Measurements from ENCODE around the gene PKP4.
"Not testable (repeated sequence)": the region's sequence is repeated elsewhere in the genome, so short reads cannot be mapped to it uniquely, and the experiment has no call there.

PKP4 gene, protein sequence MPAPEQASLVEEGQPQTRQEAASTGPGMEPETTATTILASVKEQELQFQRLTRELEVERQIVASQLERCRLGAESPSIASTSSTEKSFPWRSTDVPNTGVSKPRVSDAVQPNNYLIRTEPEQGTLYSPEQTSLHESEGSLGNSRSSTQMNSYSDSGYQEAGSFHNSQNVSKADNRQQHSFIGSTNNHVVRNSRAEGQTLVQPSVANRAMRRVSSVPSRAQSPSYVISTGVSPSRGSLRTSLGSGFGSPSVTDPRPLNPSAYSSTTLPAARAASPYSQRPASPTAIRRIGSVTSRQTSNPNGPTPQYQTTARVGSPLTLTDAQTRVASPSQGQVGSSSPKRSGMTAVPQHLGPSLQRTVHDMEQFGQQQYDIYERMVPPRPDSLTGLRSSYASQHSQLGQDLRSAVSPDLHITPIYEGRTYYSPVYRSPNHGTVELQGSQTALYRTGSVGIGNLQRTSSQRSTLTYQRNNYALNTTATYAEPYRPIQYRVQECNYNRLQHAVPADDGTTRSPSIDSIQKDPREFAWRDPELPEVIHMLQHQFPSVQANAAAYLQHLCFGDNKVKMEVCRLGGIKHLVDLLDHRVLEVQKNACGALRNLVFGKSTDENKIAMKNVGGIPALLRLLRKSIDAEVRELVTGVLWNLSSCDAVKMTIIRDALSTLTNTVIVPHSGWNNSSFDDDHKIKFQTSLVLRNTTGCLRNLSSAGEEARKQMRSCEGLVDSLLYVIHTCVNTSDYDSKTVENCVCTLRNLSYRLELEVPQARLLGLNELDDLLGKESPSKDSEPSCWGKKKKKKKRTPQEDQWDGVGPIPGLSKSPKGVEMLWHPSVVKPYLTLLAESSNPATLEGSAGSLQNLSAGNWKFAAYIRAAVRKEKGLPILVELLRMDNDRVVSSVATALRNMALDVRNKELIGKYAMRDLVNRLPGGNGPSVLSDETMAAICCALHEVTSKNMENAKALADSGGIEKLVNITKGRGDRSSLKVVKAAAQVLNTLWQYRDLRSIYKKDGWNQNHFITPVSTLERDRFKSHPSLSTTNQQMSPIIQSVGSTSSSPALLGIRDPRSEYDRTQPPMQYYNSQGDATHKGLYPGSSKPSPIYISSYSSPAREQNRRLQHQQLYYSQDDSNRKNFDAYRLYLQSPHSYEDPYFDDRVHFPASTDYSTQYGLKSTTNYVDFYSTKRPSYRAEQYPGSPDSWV

DNA sequence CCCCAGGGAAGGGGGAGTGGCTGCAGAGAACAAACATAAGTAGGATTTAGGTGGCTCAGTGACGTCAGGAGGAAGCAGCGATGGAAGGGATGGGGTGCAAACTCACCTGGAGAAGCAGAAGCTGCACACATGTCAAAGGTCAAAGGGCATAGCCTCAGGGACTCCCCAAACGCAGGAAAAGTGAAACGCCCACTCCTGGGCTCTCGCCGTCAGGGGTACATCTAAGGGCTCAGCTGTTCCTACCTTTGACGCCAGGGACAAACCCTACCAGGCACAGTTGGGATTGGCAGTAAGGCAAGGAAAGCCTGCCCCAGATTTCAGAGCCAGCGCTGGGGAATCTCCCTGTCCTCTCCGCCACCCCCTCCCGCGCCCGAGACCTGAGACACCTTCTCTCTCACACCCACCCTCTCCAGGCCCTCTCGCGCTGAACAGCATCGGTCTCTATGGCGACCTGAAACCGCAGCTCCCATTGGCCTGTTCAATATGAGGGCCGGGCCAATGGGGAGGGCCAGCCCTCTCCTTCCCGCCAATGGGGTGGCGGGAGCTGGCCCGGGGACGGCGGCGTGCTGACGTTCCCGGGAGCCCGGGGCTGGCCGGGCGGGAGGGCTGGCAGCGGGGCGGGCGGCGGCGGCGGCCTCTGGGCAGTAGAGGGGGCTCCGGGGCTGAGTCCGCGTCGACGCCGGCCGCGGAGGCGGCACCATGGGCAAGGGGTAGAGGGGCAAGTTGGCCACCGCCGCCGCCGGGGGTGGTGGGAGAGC lies at the start of gene PKP4, which contains the start of gene CCDC148:
PKP4 (plus strand) TSS at position 644 of the 758 bp plus-strand sequence. CDS start 76,233 bp downstream, outside the sequence.
CCDC148 (minus strand) TSS at position 445 of the 758 bp plus-strand sequence; CDS start at position 131, 314 bp downstream.
- DNase-seq: peak; percentile 73 to 81

- DNase-seq: no peak
Observed at GRCh38 chr2:158407031-158407430, 49.7 kb upstream of the PKP4 start.

DNA sequence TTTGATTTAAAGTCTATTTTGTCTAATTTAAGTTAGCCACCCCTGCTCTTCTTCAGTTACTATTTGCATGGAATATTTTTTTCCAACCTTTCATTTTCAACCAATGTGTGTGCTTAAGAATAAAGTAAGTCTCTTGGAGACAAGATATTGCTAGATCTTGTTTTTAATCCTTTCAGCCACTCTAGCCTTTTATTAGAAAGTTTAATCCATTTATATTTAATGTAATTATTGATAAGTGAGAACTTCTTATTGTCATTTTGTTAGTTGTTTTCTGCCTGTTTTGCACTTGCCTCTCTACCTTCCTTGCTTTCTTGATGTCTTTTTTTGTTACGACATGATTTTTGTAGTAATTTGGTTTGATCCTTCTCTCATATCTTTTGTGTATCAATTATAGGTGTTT lies 46.6 kb upstream of the PKP4 start:
- no peak for DNase-seq

- no peak for DNase-seq
Observed at GRCh38 chr2:158411748-158412147, 45.0 kb upstream of the PKP4 start.

- DNase-seq: no peak
Observed at GRCh38 chr2:158412206-158412605, 44.5 kb upstream of the PKP4 start.

GRCh38 chr2:158413581-158413980 lies 43.2 kb upstream of the PKP4 start:
- DNase-seq: no peak

DNA sequence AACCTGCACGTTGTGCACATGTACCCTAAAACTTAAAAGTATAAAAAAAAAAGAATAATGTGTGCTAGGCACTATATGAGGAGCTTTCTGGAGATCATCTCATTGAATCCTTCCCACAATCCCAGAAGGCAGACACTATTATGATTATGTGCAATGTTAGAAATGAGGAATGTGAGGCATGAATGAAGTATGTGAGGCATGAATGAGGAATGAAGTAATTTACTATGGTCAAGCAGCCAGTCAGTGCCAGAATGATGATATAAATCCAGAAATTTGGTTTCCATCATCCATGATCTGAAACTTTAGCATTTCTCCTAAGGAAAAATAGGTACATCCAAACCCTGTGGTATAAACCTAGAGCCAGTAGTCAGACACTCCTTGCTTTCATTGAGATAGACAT lies 42.2 kb upstream of the PKP4 start:
- DNase-seq: no peak

GRCh38 chr2:158432117-158432516 lies 24.6 kb upstream of the PKP4 start:
- DNase-seq: no peak

- not testable (repeated sequence) for DNase-seq
Observed at GRCh38 chr2:158433716-158434115, 23.0 kb upstream of the PKP4 start.

DNA sequence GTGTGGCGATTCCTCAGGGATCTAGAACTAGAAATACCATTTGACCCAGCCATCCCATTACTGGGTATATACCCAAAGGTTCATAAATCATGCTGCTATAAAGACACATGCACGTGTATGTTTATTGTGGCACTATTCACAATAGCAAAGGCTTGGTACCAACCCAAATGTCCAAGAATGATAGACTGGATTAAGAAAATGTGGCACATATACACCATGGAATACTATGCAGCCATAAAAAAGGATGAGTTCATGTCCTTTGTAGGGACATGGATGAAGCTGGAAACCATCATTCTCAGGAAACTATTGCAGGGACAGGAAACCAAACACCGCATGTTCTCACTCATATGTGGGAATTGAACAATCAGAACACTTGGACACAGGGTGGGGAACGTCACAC lies 17.7 kb upstream of the PKP4 start:
- not testable (repeated sequence) for DNase-seq

DNA sequence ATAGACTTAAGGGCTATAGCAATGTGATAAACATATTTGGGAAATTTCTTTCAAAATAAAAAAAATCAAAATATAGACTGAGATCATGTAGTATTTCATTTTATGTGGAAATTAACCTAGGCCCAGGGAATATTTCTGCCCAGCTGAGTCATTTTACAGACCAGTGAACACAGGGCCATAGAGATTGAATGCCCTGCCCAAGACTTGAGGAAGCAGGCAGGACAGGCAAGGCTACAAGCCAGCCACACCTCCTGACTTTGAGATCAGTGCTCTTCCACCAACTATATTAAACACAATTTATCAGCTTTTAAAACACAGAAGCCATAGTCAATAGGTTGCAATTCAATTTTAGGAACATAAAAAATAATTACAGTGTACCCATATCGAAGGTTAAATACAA lies 13.1 kb upstream of the PKP4 start:
- no peak for DNase-seq

GRCh38 chr2:158457092-158457825 lies 507 bp downstream of the PKP4 start:
- peak; percentile 32 to 43 for DNase-seq

DNA sequence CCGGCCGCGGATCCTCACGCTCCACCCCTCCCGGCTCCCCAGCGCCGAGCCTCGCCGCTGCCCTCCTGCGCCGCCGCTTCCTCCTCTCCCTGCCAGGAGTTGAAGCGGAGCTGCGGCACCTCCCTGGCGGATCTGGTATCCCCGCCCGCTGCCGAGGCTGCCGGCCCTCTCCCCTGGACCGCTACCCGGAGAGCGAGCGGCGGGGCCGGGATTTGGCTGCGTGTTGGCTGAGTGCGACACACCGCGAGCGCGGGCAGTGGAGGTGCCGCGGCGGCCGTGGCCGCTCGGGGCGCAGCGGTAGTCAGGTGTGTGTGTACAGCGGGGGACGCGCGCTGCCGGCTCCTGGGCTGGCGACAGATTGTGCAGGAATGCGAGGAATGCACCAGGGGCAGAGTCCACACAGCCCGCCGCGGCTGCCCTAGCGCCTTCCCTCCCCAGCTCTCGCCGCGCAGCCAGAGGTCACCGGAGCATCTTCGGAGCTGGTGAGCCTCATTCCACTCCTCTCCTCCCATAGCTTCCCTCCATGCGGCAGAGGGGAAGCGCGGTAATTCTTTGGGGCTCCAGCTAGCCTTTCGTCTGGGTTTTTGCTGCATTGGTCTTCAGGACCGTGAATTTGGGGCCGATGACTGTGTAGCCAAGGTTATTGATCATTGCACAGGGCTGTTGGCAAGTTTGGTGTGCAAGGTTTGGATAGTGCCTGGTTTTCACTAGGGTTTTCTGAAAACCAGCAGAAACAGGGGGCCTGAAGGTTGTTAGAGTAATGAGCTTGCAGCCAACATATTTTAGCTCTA lies 1.3 kb downstream of the PKP4 start:
- peak; percentile 40 to 49 for DNase-seq

GRCh38 chr2:158458617-158458920 lies 1.8 kb downstream of the PKP4 start:
- DNase-seq: no peak

DNA sequence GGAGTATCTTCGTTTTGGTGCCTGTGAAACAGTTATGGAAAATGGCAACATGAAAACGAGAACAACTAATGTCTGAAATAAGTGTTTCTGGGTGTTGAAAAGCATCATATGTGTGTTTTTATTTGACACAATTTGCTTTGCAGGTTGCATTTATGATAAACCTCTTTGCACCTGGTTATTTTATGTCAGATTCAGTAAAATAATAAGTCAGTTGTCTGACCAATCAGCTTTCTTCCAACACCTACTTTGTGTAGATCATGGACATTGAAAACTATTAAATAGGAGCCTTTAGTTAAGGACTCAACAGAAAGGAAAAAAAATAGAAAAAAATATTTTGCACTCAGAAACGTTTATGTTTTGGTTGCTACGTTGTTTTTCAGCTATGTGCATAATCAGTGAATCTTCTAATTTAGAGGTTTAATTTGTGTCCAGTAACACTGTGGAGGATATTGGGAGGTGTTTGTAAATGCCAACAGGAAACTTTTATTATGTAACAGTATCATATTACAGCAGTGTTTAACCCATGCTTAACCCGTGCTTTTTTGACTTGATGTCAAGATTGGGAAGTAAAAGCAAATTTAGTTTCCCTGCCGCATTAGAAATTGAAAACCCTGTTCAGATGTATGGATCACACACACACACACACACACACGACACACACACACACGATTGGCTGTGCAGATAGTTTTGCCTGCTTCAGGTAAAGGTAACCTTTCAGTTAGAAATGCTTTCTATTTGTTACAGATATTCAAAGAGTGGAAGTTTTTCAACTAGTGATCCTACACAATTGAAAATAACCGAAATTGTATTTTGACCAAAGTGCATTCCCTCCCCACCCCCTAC lies 2.6 kb downstream of the PKP4 start:
- DNase-seq: no peak

DNA sequence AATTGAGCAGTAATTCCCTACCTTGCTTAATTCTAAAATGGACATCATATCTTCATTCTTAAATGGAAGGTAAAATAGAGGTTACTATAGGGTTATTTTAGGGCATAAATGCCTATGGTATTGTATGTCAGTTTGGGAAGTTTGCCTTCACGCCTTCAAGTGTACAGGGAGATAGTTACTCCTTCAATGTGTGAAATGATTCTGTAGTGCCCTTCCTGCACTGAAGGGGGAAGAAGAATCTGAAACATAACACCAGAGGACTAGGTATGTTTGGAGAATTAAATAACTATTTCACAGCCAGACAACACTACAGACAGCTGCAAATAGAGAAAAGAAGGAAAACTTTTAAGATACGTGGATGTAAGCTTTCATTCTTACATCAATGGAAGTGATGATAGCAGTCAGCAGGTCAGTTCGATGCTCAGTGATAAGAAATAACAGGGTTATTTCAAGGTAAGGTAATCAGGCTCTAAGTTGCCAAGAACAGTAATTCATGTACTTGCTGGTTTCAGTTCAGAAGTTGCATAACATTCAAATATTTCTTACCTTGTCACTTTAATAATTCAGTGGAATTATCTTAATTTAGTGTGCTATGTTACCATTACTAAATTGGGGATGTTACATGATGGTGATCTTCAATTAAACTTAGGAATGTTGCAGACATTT lies 4.0 kb downstream of the PKP4 start:
- no peak for DNase-seq

DNA sequence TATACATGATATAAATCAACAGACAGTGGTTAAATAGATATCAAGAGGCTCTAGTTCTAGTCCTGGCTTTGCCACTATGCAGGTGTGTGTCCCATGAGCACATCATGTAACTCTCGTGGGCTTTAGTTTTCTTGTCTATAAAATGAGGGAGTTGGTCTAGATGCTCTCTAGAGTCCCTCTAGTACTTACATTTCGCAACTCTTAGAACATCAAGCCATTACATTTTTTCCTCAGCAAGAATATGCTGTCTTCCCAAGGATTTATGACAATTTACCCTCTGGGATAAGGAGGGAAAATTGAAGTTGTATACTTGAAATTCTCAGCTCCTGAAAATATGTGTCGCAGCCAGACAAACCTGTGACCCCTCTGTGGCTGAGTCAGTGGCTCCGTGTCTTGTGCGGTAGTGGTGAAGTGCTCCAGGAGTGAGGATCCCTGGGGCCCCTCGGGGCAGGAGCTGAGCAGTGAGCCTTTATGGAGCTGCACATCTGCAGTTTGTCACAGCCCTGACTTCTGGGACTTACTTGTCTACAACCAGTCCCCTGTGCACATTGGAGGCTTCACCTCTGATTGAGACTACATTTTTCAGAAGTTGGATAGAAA lies 6.8 kb downstream of the PKP4 start:
- no peak for DNase-seq

DNA sequence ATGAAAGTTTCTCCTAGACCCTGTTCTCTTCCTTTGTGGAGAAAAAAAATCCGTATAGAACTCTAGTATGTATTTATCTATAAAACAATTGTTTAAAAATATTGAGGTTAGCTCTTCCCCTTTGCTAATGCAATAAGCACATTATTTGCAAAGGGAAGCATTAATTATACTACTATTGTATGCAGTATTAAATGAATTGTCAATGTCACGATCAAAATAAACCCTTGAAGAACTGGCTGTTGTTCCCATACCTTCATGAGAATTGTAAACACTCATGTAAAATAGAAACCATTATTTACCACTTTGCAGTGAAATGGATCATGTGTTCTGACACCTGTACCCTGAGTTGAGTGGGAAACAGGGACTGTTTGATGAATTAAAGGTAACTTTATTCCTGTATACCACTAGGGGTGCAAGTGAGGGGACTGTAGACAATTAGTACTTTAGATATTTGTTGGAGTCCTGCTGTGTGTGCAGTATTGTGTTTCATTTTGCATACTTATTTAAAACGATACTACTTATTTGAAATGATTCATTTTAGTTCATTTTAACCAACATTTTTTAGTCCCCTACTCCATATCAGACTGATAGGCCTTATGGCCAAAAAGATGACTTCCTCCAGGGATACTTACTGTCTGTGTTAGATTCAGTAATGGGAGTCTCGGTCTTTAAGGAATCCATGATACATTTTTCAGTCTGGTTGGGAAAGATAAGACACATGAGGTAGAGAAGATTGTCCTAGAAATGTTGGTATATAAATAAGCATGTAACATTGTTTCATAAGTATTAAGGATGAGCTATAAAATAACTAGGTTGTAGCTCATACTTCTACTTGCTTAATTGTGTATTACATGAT lies 7.9 kb downstream of the PKP4 start:
- DNase-seq: no peak

All from stimulated activated CD4-positive, alpha-beta T cell treated with anti-CD3 and anti-CD28 coated beads, Interleukin-2, amount 100 ng/mL, for 48 hours (primary cell).